DMS 273 (cell line): Measurements from ENCODE around the gene KSR2.

ENCODE experiments used
- DNase-seq: peaks from one replicate; lab custom pipeline; 2025; ENCODE audit not compliant: unreplicated experiment; lab: John Stamatoyannopoulos, UW

Gene KSR2

GRCh38 chr12:117470804-117471203, 498.0 kb downstream of the KSR2 start:
- DNase-seq, result peak; percentile 19

- no peak for DNase-seq
Observed at GRCh38 chr12:117469883-117470483, 498.8 kb downstream of the KSR2 start.

GRCh38 chr12:117468016-117468415, 500.8 kb downstream of the KSR2 start:
- no peak for DNase-seq

GRCh38 chr12:117467588-117467987, 501.2 kb downstream of the KSR2 start:
- no peak for DNase-seq

- no peak for DNase-seq
Observed at GRCh38 chr12:117466677-117467362, 502.0 kb downstream of the KSR2 start.

GRCh38 chr12:117461732-117462131, 507.1 kb downstream of the KSR2 start:
- no peak for DNase-seq

- DNase-seq, result no peak
Observed at GRCh38 chr12:117459229-117459628, 509.6 kb downstream of the KSR2 start.

GRCh38 chr12:117457189-117457588, 511.6 kb downstream of the KSR2 start:
- no peak for DNase-seq

- no peak for DNase-seq
Observed at GRCh38 chr12:117456076-117456475, 512.7 kb downstream of the KSR2 start.

- DNase-seq, result no peak
Observed at GRCh38 chr12:117453961-117454360, 514.8 kb downstream of the KSR2 start.

- DNase-seq, result peak; percentile 6
Observed at GRCh38 chr12:117452112-117452511, 516.7 kb downstream of the KSR2 start.

- DNase-seq, result no peak
Observed at GRCh38 chr12:117450209-117450608, 518.6 kb downstream of the KSR2 start.

- no peak for DNase-seq
Observed at GRCh38 chr12:117447665-117448366, 521.0 kb downstream of the KSR2 start.

- DNase-seq, result no peak
Observed at GRCh38 chr12:117444781-117445180, 524.0 kb downstream of the KSR2 start.

- DNase-seq, result peak; percentile 81
Observed at GRCh38 chr12:117441751-117442150, 527.0 kb downstream of the KSR2 start.

- DNase-seq, result no peak
Observed at GRCh38 chr12:117440384-117440783, 528.4 kb downstream of the KSR2 start.

GRCh38 chr12:117439531-117440001, 529.2 kb downstream of the KSR2 start:
- DNase-seq, result peak; percentile 67

- no peak for DNase-seq
Observed at GRCh38 chr12:117438809-117439208, 530.0 kb downstream of the KSR2 start.

- DNase-seq, result no peak
Observed at GRCh38 chr12:117437516-117438255, 531.1 kb downstream of the KSR2 start.

GRCh38 chr12:117433878-117434277, 534.9 kb downstream of the KSR2 start:
- DNase-seq, result no peak

- no peak for DNase-seq
Observed at GRCh38 chr12:117430246-117430645, 538.5 kb downstream of the KSR2 start.
